NT2/D1 (cell line): ENCODE data around the gene USP49.

Source experiments
- DNase-seq: peaks from one replicate; pipeline ENCODE4 v3.0.0-alpha.2; 2011; ENCODE audit warnings: low read depth, low spot score
- H3K27me3 ChIP-seq: 2 replicates; pipeline ENCODE4 v1.6.0; 2011; ENCODE audit warnings: mild to moderate bottlenecking; ENCODE audit not compliant: insufficient read length, insufficient read depth
- H3K36me3 ChIP-seq: 2 replicates; pipeline ENCODE4 v1.6.1; 2011; ENCODE audit warnings: mild to moderate bottlenecking, low read length, mixed read lengths; ENCODE audit not compliant: insufficient read depth, insufficient read length
- H3K4me1 ChIP-seq: 2 replicates; pipeline ENCODE4 v1.5.1; 2011; ENCODE audit not compliant: insufficient read depth, insufficient read length
- H3K4me3 ChIP-seq: 2 replicates; pipeline ENCODE4 v1.5.1; 2011; ENCODE audit warnings: low read depth; ENCODE audit not compliant: insufficient read length
- H3K9ac ChIP-seq: 2 replicates; pipeline ENCODE4 v1.6.0; 2011; ENCODE audit warnings: low read depth; ENCODE audit not compliant: insufficient read length
- H3K9me3 ChIP-seq: 2 replicates; pipeline ENCODE4 v1.5.1; 2011; ENCODE audit warnings: mild to moderate bottlenecking, low read length; ENCODE audit not compliant: insufficient read depth
- SUZ12 ChIP-seq: IDR thresholded peaks from 2 replicates; pipeline ENCODE4 v1.6.1; 2011; ENCODE audit not compliant: insufficient read length, insufficient read depth; ENCODE audit errors: extremely low read depth
- YY1 ChIP-seq: IDR thresholded peaks from 2 replicates; pipeline ENCODE4 v1.6.1; 2011; ENCODE audit not compliant: insufficient read length, insufficient read depth
- ZNF274 ChIP-seq: IDR thresholded peaks from 2 replicates; pipeline ENCODE4 v1.6.1; 2011; ENCODE audit warnings: mild to moderate bottlenecking, low read depth, low read length

Gene USP49

GRCh38 chr6:41935193-41935574 lies 40.0 kb upstream of the USP49 start:
- no peak for TF ChIP-seq ZNF274
- TF ChIP-seq YY1, result no peak
- TF ChIP-seq SUZ12, result no peak
- Histone ChIP-seq H3K4me3 (no peak overlapping the region), H3K9ac (no peak overlapping the region), H3K27me3 (no peaks in the 10 kb centered on the region), H3K9me3 (no peaks in the 10 kb centered on the region), H3K4me1 (peaks cover 21% of the 10 kb centered on the region), H3K36me3 (peaks cover 80% of the 10 kb centered on the region)
- no peak for DNase-seq

- no peaks in the 10 kb centered on the region for H3K9me3 ChIP-seq
- no peak for DNase-seq
- no peak overlapping the region for H3K4me3 ChIP-seq
- H3K27me3 ChIP-seq, result no peaks in the 10 kb centered on the region
- no peak overlapping the region for H3K9ac ChIP-seq
- TF ChIP-seq SUZ12 (no peak), YY1 (no peak), ZNF274 (no peak)
- H3K36me3 ChIP-seq, result peaks cover 87% of the 10 kb centered on the region
- H3K4me1 ChIP-seq, result peaks cover 19% of the 10 kb centered on the region
These were observed 39.4 kb upstream of the USP49 start for GRCh38 chr6:41934278-41935192.

- H3K9ac ChIP-seq, result no peak overlapping the region
- DNase-seq, result no peak
- no peaks in the 10 kb centered on the region for H3K27me3 ChIP-seq
- TF ChIP-seq ZNF274, result no peak
- no peak for TF ChIP-seq YY1
- TF ChIP-seq SUZ12, result no peak
- H3K9me3 ChIP-seq, result no peaks in the 10 kb centered on the region
- H3K4me1 ChIP-seq, result peaks cover 11% of the 10 kb centered on the region
- H3K36me3 ChIP-seq, result peaks cover 95% of the 10 kb centered on the region
- H3K4me3 ChIP-seq, result no peak overlapping the region
These were observed 37.2 kb upstream of the USP49 start for GRCh38 chr6:41932378-41932777.

GRCh38 chr6:41931792-41932191 lies 36.6 kb upstream of the USP49 start:
- no peaks in the 10 kb centered on the region for H3K27me3 ChIP-seq
- H3K4me1 ChIP-seq, result peaks cover 11% of the 10 kb centered on the region
- no peak for DNase-seq
- no peak overlapping the region for H3K4me3 ChIP-seq
- H3K36me3 ChIP-seq, result peaks cover 95% of the 10 kb centered on the region
- H3K9me3 ChIP-seq, result no peaks in the 10 kb centered on the region
- TF ChIP-seq YY1, result no peak
- no peak for TF ChIP-seq SUZ12
- TF ChIP-seq ZNF274, result no peak
- no peak overlapping the region for H3K9ac ChIP-seq

- DNase-seq, result no peak
- Histone ChIP-seq H3K36me3 (peaks cover 85% of the 10 kb centered on the region), H3K9ac (no peak overlapping the region), H3K27me3 (no peaks in the 10 kb centered on the region), H3K9me3 (no peaks in the 10 kb centered on the region), H3K4me1 (peaks cover 2% of the 10 kb centered on the region), H3K4me3 (no peak overlapping the region)
- no peak for TF ChIP-seq YY1
- TF ChIP-seq SUZ12, result no peak
- TF ChIP-seq ZNF274, result no peak
These were observed 34.7 kb upstream of the USP49 start for GRCh38 chr6:41929924-41930323.

- no peaks in the 10 kb centered on the region for H3K9me3 ChIP-seq
- no peak overlapping the region for H3K9ac ChIP-seq
- no peak for DNase-seq
- H3K4me3 ChIP-seq, result no peak overlapping the region
- TF ChIP-seq ZNF274, result no peak
- TF ChIP-seq YY1, result no peak
- TF ChIP-seq SUZ12, result no peak
- peaks cover 3% of the 10 kb centered on the region for H3K4me1 ChIP-seq
- H3K36me3 ChIP-seq, result peaks cover 86% of the 10 kb centered on the region
- H3K27me3 ChIP-seq, result no peaks in the 10 kb centered on the region
These were observed 32.1 kb upstream of the USP49 start for GRCh38 chr6:41927253-41927652.

GRCh38 chr6:41922154-41922553 lies 27.0 kb upstream of the USP49 start:
- H3K9ac ChIP-seq, result peak overlapping the region; percentile 95
- DNase-seq, result no peak
- H3K9me3 ChIP-seq, result no peaks in the 10 kb centered on the region
- H3K36me3 ChIP-seq, result peaks cover 40% of the 10 kb centered on the region
- H3K27me3 ChIP-seq, result no peaks in the 10 kb centered on the region
- no peak for TF ChIP-seq SUZ12
- no peak for TF ChIP-seq YY1
- no peak for TF ChIP-seq ZNF274
- peaks cover 3% of the 10 kb centered on the region for H3K4me1 ChIP-seq
- peak overlapping the region; percentile 96 for H3K4me3 ChIP-seq
